GM19467 (cell line): ENCODE results near the gene DAAM1.

Experiments
- ATAC-seq: cut with Tn5 transposase; IDR thresholded peaks from one replicate; pipeline ENCODE4 v1.9.1; 2021; ENCODE audit warnings: mild to moderate bottlenecking, moderate library complexity; ENCODE audit not compliant: unreplicated experiment

DAAM1 gene

DNA sequence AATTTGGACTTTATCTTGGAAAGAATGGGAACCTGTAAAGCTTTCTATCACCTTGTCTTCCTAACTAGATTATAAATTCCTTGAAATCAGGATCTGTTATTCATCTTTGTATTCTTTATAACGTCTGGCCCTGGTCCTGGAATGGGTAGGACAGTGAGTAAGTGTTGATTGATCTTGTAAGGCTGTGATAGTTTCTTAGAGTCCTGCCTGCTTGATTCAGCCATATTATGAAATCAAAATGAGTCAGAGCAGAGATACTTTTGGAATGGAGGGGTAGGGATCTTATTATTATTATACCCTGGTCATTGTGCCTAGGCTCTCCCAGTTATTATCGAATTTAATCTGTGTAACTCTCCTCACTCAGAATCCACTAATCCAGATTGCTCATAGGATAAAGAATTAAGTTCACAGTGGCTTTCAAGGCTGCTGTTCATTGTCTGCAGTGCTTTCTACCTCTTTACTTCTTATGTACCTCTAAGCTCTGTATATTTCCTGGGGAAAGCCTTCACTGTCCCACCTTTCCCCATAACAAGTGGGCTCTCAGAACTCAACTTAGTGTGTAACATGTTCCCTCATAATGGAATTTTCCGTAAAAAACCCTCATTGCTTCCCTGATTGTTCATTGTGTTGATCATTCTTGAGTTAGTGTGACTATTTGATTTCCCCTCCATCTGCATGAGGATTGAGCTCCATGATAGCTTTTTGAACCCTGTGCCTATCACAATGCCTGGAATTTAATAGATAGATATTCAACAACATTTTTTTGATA lies 93.3 kb downstream of the DAAM1 start:
- ATAC-seq, result no peak

DNA sequence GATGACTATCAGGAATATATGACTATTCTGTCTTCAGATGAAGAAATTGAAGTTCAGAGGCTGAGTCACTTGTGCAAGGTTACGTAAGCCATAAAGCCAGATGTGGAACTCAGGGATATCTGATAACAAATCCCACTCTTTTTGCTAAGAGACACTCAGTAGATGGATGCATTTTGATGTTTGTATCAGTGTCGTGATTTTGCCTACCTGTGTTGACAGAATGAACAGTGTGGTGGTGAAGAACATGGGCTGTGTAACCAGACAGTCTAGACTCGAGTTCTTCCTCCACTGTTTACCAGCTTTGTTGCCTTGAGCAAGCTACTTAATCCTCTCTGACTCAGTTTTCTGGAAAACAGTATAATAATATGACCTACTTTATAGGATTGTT lies 93.9 kb downstream of the DAAM1 start:
- ATAC-seq, result no peak

DNA sequence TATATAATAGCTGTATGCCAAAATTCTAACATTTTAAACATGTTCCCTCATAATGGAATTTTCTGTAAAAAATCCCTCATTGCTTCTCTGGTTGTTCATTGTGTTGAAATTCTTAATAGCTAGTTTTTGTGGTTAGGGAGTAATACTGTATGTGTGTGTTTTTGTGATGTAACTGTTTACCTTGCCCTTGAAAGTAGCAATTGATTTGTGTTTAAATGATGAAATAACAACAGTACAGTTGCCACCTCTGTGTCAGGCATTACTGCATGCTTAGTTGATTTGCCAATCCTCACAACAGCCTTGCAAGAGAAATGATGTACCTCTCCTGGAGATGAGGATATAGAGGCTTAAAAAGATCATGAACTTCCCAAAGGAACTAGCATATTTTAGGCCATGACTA lies 94.9 kb downstream of the DAAM1 start:
- ATAC-seq, result no peak

DNA sequence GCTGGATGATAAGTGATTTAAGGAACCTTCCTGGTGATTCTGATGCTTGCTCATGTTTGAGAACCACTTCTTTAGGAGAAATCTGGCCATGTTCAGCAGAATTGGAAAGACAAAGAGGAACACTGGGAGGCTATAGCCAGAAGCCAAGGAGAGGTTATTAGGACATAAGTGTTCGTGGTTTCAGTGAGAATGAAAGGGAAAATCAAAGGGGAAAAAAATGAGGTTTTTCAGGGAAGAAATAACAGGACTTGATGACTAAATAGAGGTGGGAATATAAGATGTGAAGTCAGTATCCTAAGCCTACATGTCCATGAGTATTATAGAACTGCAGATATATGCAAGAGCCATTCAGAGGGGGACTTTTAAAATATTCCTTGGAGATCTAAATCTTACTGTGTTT lies 95.6 kb downstream of the DAAM1 start:
- ATAC-seq, result no peak

DNA sequence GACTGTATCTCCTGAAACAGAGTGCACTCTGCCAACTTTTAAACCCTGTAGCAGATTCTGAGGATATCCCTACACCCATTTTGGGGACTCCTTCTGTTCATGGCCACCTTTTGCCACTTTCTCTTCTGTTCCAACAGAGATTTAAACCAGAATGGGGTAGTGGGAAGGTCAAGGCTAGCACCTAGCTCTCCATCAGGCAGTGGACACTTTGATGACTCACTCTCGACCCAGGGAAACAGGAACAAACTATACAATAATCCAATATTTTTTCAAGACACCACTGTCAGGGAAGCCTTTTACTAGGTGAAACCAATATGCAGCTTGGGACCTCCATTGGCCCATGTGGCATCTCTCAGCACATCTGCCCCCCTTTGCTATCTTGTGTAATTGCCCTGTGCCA lies 103.6 kb downstream of the DAAM1 start:
- no peak for ATAC-seq

DNA sequence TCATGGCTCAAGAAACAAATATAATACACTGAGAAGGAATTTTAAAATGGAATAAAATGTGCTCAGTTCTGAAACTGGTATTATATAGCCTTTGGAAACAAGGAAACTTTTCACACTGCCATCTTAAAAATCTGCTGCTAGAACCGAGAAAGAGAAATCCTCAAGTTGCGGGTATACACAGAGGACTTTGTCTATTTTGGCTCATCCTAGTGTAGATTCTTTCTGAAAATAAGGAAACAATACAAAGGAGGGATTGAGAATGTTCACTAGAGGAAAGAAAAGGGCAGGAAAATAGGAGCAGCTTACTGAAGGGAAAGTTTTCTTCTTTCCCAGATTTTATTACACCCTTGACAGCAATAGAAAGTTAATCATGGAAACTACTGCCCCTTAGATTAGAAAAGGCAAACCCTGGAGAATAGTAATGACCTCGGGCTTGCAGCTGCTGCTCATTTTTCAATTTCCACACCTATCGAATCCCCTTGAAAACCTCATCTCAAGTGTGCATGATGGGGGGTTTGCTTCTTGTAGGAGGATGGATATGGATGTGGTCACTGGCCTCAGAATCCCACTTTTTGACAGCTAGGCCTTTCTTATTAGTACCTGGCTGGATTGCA lies 104.6 kb downstream of the DAAM1 start:
- ATAC-seq, result no peak

DNA sequence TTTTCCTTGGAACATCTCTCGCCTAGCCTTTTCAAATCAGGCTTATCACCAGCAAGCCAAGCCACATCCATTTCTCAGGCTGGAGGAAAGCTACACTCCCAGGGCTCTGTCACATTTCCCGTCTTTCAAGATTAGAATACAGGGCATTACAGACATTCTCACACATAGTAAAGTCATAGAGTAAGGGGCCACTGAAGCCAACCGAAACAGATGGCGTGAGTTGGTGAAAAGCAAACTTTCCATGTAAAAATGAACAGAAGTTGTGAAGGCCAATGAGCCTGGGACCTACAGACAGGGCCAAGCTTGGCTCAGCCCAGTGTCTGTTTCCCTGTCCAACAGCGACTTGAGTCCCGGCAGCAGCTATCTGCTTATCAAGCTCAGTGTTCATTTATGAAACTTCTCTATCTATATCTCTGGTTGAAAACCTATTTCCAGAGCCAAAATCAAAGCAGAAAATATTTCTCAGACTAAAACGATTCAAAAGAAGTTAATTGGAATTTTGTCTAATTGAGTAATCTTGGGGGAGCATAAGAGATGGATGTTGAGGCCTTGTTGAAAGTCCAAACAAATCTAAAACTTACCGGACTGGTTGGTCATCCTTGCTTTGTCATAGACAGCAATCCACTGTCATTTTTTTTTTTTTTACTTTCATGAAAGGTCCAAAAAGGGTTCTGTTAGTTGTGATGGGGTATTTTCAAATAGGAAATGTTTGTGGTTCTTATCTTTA lies 105.6 kb downstream of the DAAM1 start:
- ATAC-seq, result no peak

DNA sequence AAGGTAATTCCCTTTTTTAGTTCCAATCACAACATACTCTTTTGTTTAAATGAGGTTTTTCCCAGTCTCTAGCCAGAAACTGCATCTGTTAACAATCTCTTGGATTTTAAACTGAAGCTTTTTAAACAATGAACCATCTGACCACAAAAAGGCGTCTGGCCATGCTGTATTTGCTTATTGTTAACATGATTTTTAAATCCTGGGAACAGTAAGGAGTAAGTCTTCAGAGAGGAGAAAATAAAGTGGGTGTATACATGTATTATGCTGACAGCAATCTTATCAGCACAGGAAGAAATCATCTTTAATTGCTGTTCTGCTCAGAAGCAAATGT lies 106.2 kb downstream of the DAAM1 start:
- ATAC-seq, result no peak

DNA sequence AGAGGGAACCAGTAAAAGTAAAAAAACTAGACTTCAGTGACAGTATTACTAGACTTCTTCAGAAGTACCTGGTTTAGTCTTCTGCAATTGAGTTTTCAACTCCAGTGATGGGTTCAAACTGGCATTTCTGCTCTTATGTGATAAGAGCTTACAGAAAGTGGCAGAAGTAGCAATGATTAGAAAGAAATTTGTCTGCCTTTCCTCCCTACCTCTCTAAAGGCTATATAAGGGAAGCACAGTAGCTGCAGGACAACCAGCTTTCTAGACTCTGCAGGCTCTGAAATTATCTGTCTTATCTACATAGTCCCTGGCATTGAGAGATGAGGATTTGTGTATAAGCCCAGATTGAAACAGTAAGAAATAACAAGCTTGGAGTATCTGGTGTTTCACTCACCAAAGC lies 107.5 kb downstream of the DAAM1 start:
- ATAC-seq, result no peak

DNA sequence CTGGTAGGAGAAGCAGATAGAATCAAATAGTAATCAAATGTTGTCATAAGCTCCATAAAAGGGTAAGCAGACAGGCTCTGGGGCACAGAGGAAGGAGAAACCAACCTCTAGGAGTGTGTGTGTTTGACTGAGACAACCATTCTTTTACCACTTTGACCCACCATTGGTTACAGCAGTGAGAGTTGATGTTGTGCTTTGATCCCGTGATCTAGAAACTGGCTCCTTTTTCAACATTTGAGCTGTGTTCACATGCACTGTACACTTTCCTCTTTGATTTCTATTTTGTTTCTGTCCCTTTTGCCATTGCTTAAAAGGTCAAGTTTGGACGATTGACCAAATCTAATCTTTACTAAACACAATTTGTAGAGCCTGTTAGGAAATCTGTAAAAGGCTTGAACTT lies 108.0 kb downstream of the DAAM1 start:
- no peak for ATAC-seq

DNA sequence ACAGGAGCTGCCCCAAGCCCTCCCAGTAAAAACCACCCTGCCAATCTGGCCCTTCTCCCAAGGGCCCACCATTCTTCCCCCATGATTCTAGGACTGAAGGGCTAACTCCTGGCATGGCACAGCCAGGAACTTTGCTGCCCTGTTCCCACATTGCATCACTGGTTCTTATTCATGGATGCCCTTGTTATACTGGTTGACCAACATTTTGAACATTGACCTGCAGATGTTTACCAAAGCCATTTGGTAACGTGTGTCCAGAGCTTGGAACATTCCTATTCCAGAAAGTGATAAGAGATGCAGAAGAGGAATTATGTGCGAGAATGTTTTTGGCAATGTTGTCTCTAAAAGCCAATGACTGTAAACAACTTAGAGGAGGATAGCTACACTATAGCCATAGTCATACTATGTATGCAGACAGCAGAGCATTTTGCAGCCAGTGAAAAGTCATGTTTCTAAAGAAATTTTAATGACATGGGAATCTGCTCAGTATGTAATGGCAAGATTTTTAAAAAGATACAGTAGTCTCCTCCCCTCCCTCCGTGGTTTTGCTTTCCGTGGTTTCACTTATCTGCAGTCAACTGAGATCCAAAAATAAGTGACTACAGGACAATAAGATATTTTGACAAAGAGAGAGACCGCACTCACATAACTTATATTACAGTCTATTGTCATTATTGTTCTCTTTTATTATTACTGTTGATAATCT lies 108.8 kb downstream of the DAAM1 start:
- ATAC-seq, result no peak

DNA sequence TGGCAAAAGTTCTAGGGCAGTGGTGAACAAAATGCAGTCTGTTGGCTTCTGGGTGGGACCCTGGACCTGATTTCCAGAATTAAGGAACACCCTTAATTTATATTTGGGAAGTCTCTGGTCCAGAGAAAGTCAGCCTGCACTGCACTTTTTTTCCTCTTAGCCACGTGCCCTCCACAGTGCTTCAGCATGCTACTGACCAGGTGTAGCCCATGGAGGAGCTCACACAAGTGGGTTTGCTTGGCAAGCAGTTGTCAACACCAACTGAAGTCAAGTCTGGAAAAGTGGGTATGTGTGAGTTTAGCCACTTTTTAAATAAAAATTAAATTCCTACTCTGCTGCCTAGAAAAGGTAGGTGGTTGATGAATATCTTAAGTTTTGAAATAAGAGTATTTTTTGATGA lies 111.3 kb downstream of the DAAM1 start:
- ATAC-seq, result no peak

DNA sequence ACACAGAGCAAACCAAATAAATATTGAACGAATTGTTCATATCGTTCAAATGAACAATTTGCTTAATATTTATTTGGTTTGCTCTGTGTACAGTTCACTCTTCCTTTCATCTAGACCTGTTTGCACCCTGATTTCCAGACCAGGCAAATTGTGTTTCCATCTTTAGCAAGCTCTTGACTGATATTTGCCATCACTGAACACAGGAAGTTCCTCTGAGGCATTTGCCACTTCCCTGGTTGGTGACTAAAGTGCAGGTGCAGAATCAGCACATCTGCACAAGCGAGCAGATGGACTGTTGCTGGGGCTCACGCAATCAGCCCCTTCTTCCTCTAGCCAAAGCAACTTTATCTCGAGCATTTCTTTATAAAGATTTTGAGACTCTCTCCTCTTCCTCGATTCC lies 112.9 kb downstream of the DAAM1 start:
- peak; percentile 83 for ATAC-seq

DNA sequence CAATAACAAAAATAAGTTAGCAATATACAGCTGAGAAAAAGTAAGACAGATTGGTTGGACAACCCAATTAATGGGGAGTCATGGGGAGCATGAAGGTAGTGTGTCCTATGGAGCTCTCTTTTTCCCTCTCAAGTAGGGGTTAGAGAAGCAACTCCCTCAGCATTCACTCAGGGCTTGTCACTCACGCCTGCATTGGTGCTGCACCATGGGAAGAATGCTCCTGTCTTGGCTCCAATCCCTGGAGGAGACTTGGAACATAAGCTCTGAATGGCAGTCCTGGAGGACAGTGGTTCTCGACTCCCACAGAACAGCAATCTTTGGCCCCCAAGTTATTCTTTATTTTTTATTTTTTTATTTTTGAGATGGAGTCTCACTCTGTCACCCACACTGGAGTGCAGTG lies 113.8 kb downstream of the DAAM1 start:
- no peak for ATAC-seq

DNA sequence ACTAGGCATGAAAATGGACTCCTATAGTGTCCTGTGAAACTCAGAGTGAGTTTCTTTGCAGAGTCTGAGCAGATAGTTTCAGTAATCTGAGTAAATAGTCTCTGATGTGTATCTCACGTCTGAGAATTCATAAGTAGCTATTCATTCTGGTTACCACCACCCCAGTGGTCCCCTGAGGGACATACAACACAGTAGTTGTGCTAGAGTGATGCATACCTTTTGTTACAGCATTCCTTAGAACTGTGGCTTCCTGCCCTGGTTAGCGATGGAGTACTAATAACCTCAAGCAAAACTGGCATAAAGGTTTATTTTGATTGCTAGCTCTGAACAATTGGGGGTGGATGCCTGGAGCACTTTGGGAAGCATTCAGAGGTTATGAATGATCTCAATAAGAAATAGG lies 114.7 kb downstream of the DAAM1 start:
- no peak for ATAC-seq

DNA sequence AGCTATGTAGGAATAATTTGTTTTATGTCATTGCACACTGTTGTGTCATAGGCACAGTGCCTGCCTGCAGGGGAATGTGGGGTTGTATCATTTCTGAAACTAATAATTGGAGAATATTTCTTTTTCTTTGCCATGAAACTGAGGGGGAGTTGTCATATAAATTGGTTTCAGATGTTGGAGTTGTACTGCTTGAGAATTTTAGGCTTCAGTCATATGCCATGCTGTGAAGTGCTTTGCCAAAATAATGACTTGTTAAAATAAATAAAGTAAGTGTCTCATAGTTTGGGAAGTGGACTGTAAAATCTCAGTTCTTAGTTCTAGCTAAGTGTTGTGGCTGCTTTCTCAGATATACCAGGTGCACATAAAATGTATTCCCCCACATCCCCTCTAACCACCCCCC lies 116.8 kb downstream of the DAAM1 start:
- no peak for ATAC-seq

DNA sequence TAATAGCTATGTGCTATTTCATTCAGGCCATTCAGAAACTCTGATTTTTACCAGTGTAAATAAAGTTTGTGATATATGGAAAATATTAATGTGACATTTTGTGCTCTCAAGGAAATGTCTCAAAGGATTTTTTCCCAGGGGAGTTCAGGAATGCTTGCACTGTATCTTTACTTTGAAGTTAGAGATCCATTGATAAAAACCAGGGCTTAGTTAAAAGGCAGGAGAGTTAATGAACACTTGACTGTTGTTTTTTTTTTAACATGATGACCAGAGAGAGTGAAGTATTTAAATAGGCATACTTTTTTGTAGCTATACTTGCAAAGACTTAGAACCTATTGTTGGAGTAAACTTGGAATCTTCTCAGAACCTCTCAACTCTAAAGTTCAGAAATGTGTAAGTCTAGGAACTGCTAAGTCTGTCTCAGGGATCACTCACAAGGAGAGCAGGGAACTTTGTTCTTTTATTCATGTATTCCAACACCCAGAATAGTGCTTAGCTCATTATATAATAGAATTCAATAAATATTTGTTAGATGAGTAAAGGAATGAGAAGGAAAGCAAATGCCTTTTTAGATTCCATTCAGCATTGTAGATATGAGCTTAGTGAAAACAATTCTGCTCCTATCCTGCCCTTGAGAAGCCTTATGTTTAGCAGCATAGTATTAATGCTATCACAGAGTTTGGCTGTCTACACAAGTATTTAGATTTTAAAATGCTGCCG lies 117.5 kb downstream of the DAAM1 start:
- no peak for ATAC-seq

DNA sequence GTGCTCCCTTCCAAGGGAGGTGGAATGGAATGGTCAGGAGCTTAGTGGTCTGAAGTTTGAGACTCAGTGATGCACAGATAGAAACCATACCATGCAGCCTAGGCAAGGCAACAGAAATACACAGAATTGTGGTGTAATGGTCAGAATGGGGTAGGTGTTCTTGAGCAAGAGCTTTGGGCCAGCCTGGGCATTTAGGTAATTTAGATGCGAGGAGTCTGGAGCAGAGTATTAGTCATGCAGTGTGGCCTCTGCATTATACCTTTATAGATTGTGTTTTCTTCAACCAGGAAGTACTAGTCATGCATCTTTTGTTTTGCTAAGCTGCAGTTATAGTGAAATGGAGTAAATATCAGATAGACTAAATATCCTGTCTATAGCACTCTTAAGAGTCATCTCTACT lies 118.3 kb downstream of the DAAM1 start:
- ATAC-seq, result no peak

DNA sequence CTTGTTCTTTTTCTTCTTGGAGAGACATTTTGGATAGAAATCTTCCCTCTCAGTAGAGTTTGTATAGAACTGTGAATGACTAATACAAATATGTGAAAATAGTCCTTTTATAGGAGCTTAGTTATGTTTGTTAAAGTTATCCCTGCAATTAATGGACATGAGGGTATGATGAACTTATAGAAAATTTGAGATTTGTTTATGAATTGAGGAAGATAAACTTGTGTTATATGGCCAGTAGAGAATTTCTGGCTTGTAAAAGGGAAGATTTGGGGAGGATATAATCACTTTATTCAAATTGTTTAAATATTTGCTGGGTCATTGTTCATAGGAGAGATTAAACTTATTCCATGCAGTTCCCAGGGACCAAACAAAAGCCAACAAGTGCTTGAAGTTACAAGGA lies 119.6 kb downstream of the DAAM1 start:
- ATAC-seq, result no peak

DNA sequence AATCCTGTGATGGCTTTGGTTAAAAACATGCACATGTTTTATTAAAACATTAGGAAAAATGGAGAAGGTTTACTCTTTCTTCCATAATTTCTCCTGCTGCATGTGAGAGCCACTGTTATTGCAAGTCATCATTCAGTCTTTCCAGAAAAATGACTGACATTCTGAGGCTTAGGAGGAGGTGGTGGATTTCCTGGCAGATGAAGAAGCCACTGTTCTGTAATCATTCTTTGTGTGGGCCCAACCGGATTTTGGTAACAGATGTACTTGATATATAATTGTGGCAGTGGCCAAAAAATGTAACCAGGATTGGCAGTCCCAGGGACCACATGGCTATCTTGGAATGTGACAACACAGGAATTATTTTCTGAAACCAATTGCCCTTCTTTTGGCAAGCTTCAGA lies 120.2 kb downstream of the DAAM1 start:
- ATAC-seq, result no peak

DNA sequence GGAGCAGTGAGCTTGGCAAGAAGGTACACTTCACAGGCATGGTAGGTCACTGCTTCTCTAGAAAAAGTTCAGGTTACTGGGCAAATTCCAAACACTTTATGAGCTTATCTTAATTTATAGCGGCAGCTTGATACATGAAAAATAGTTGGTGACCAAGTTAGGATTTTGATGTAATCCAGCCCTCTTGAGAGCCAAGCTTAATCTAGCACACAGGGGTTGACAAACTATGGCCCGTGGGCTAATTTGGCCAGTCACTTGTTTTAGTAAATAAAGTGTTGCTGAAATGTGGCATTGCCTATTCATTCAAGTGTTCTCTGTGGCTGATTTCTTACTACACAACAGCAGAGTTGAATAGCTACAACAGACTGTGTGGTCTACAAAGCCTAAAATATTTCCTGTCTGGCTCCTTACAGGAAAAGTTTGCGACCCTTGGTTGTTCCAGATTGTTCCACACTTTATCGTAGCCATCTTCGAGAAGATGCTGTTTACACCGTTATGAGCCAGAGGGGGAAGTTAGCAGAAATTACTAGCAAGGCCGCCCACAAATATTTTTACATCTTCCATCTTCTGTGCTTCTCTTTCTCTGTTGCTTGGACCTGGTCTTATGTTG lies 120.9 kb downstream of the DAAM1 start:
- ATAC-seq, result no peak
